ENCODE results near the gene ZNF318. TPM values are rescaled to one million over a fixed set of nuclear protein-coding genes. Genes with fewer than 3 reads are reported as not detected.
"Not testable (repeated sequence)": the region's sequence is repeated elsewhere in the genome, so short reads cannot be mapped to it uniquely, and the experiment has no call there.

Gene ZNF318
- total RNA-seq, 1 experiment from 2014 or later = 24.3 TPM

- ATAC-seq = no peak
- Mint-ChIP-seq H3K9me3 (peaks cover 10% of the 10 kb centered on the region), H3K27me3 (ENCODE audit: low read depth) (peaks cover 27% of the 10 kb centered on the region), H3K4me3 (no peak overlapping the region), H3K4me1 (no peaks in the 10 kb centered on the region), H3K27ac (no peak overlapping the region), H3K36me3 (no peaks in the 10 kb centered on the region)
- TF ChIP-seq TEAD4 (CRISPR knock-in tag; IDR thresholded peaks at IDR 0.05) (no peak), ERG (CRISPR knock-in tag; IDR thresholded peaks at IDR 0.05) (no peak), ZMAT4 (CRISPR knock-in tag; IDR thresholded peaks at IDR 0.05) (no peak), ZBTB43 (CRISPR knock-in tag; IDR thresholded peaks at IDR 0.05) (no peak), ATF6 (CRISPR knock-in tag; IDR thresholded peaks at IDR 0.05) (no peak), SP1 (CRISPR knock-in tag; conservative IDR thresholded peaks at IDR 0.05) (no peak), ZNF281 (CRISPR knock-in tag; IDR thresholded peaks at IDR 0.05) (no peak), FOXJ3 (CRISPR knock-in tag; IDR thresholded peaks at IDR 0.05; ENCODE audit: borderline replicate concordance) (no peak), GTF2I (CRISPR knock-in tag; conservative IDR thresholded peaks at IDR 0.05) (no peak), GABPB1 (CRISPR knock-in tag; IDR thresholded peaks at IDR 0.05) (no peak), CBFB (CRISPR knock-in tag; IDR thresholded peaks at IDR 0.05; ENCODE audit: low read depth) (no peak), KAT7 (CRISPR knock-in tag; IDR thresholded peaks at IDR 0.05; ENCODE audit: borderline replicate concordance) (no peak), SMAD3 (CRISPR knock-in tag; IDR thresholded peaks at IDR 0.05; ENCODE audit: borderline replicate concordance) (no peak)
- POLR2A ChIA-PET = interaction anchor here (0.6 kb wide), 1 partner anchor 19 kb away, joined by 3 read pairs; no protein-coding TSS in a partner anchor
- no peak for DNase-seq (ENCODE audit: low spot score)
- CTCF ChIA-PET = no interaction called here
Observed at GRCh38 chr6:43416935-43417334, 47.5 kb upstream of the ZNF318 start.

- ATAC-seq; H3K4me3 Mint-ChIP-seq; H3K36me3 Mint-ChIP-seq; H3K9me3 Mint-ChIP-seq; DNase-seq (ENCODE audit: low spot score); H3K27ac Mint-ChIP-seq; H3K4me1 Mint-ChIP-seq: not testable (repeated sequence)
- POLR2A ChIA-PET = interaction anchor here (0.6 kb wide), 1 partner anchor 233 kb away, joined by 3 read pairs; no protein-coding TSS in a partner anchor
- peaks cover 26% of the 10 kb centered on the region for H3K27me3 Mint-ChIP-seq (ENCODE audit: low read depth)
- CTCF ChIA-PET = interaction anchor here (0.7 to 3.0 kb wide), 3 partner anchors 37 to 81 kb away, joined by 3 to 9 read pairs (median 4); no protein-coding TSS in a partner anchor
Observed at GRCh38 chr6:43415275-43415674, 45.8 kb upstream of the ZNF318 start.

- Mint-ChIP-seq H3K4me3 (no peak overlapping the region), H3K9me3 (no peaks in the 10 kb centered on the region), H3K36me3 (no peaks in the 10 kb centered on the region), H3K27ac (no peak overlapping the region), H3K27me3 (ENCODE audit: low read depth) (peaks cover 16% of the 10 kb centered on the region), H3K4me1 (no peaks in the 10 kb centered on the region)
- ATAC-seq = no peak
- no peak for DNase-seq (ENCODE audit: low spot score)
- TF ChIP-seq ZNF263 (CRISPR knock-in tag; IDR thresholded peaks at IDR 0.05; ENCODE audit: low read depth) (no peak), MAX (CRISPR knock-in tag; IDR thresholded peaks at IDR 0.05) (no peak), GTF2I (CRISPR knock-in tag; conservative IDR thresholded peaks at IDR 0.05) (no peak), OVOL2 (CRISPR knock-in tag; IDR thresholded peaks at IDR 0.05; ENCODE audit: borderline replicate concordance) (no peak), NFATC4 (CRISPR knock-in tag; IDR thresholded peaks at IDR 0.05) (no peak), ATF1 (CRISPR knock-in tag; IDR thresholded peaks at IDR 0.05) (no peak), TCF7 (CRISPR knock-in tag; IDR thresholded peaks at IDR 0.05; ENCODE audit: low read depth) (no peak), JAZF1 (CRISPR knock-in tag; IDR thresholded peaks at IDR 0.05) (no peak), GRHL2 (CRISPR knock-in tag; IDR thresholded peaks at IDR 0.05; ENCODE audit: insufficient replicate concordance, severe bottlenecking) (no peak)
- POLR2A ChIA-PET = no interaction called here
- CTCF ChIA-PET = interaction anchor here (1.1 to 1.4 kb wide), 2 partner anchors 57 to 94 kb away, joined by 4 to 5 read pairs; no protein-coding TSS in a partner anchor
Observed at GRCh38 chr6:43413002-43413401, 43.6 kb upstream of the ZNF318 start.

All from WTC11 (cell line).